K562 (cell line): ENCODE results near the gene ZNRD2. TPM values are rescaled to one million over a fixed set of nuclear protein-coding genes. Genes with fewer than 3 reads are reported as not detected.

ENCODE experiments used
- AFF1 ChIP-seq, 2 experiments: fragments of 450-650 bp; IDR thresholded peaks; 2 replicates each; pipeline ENCODE4 v1.6.1; 2018; ENCODE audit warnings: mild to moderate bottlenecking in 2 of 2, low read depth in 1 of 2; ENCODE audit not compliant: partially characterized antibody in 2 of 2
- DEAF1 ChIP-seq: fragments of 450-650 bp; formaldehyde crosslinking; IDR thresholded peaks from 2 replicates; pipeline ENCODE4 v1.4.0; 2020; ENCODE audit warnings: mild to moderate bottlenecking, moderate library complexity
- E2F3 ChIP-seq: fragments of 250-450 bp; sonication (Bioruptor Pico); IDR thresholded peaks from 2 replicates; pipeline ENCODE4 v1.4.0; 2020; ENCODE audit warnings: mild to moderate bottlenecking
- FOXP1 ChIP-seq: sonication (generic); formaldehyde crosslinking; IDR thresholded peaks from 2 replicates; pipeline ENCODE4 v1.8.0; 2022; ENCODE audit warnings: mild to moderate bottlenecking, missing genetic modification reagents
- HDAC1 ChIP-seq, 2 experiments: fragments of 450-650 bp; IDR thresholded peaks; 2 replicates each; pipeline ENCODE4 v1.6.1; 2016 to 2017; ENCODE audit warnings: inconsistent platforms in 1 of 2, mild to moderate bottlenecking in 1 of 2, moderate library complexity in 1 of 2
- MEF2D ChIP-seq: conservative IDR thresholded peaks from 2 replicates; pipeline ENCODE4 v1.6.1; 2016; ENCODE audit warnings: low read depth, missing genetic modification characterization, missing compliant biosample characterization
- MTA3 ChIP-seq: fragments of 450-650 bp; formaldehyde crosslinking; IDR thresholded peaks from 2 replicates; pipeline ENCODE4 v1.6.1; 2017; ENCODE audit warnings: mild to moderate bottlenecking, borderline replicate concordance
- SP1 ChIP-seq: sonication (generic); formaldehyde crosslinking; IDR thresholded peaks from 2 replicates; pipeline ENCODE4 v1.8.1; 2022; ENCODE audit warnings: mild to moderate bottlenecking, missing genetic modification reagents
- ZBTB40 ChIP-seq, 2 experiments: fragments of 450-650 bp in 1 of 2; sonication (generic) in 1 of 2; formaldehyde crosslinking in 1 of 2; IDR thresholded peaks; 2 replicates each; pipeline versions ENCODE4 v1.7.1 to v1.9.0; 2016 to 2022; ENCODE audit warnings: inconsistent platforms in 1 of 2, mild to moderate bottlenecking in 1 of 2, missing genetic modification reagents in 1 of 2
- ZFPM2 ChIP-seq: fragments of 250-450 bp; sonication (Bioruptor Pico); IDR thresholded peaks from 2 replicates; pipeline ENCODE4 v1.5.1; 2022; ENCODE audit warnings: mild to moderate bottlenecking
- ZNF696 ChIP-seq: fragments of 250-450 bp; sonication (Bioruptor Pico); conservative IDR thresholded peaks from 2 replicates; pipeline ENCODE4 v1.4.0; 2020; ENCODE audit warnings: mild to moderate bottlenecking, moderate library complexity
- polyA plus RNA-seq, 8 experiments: library from polyadenylated mRNA; depleted of rRNA in 4 of 8; stranded (reverse) in 5 of 8; unstranded in 3 of 8; fragments of >200 nt; fragmentation: Nextera tagmentation in 2 of 8; fragmentation: Illumina TruSeq in 1 of 8; extraction: Ambion mirVana in 2 of 8; extraction: Trizol in 1 of 8; gene quantifications; 2 replicates each; pipeline versions ENCODE4 v1.2.1 to v1.2.3, GENCODE V29; 2011 to 2014; ENCODE audit warnings: inconsistent platforms in 1 of 8, missing spikeins in 1 of 8
- total RNA-seq, 7 experiments: library from RNA; depleted of rRNA in 6 of 7; stranded (reverse); fragments of >200 nt in 6 of 7; fragmentation: Illumina TruSeq in 2 of 7; extraction: Trizol in 2 of 7; gene quantifications; 2 replicates each; pipeline versions ENCODE4 v1.2.1 to v1.2.3, GENCODE V29; 2011 to 2021; ENCODE audit warnings: low replicate concordance in 1 of 7

ZNRD2 gene
- total and polyA plus RNA-seq, 9 of the 15 experiments (the other 6 are each of a cell fraction or from before 2014, with no cell fraction given): 13.4 to 129 (median 60.4) TPM

GRCh38 chr11:65551572-65552387 lies 18.5 kb upstream of the ZNRD2 start (continued):
- no peak for TF ChIP-seq ZFPM2 (CRISPR knock-in tag)
- TF ChIP-seq ZBTB40 (IDR thresholded peaks at IDR 0.05): no peak
- TF ChIP-seq ZBTB40 (CRISPR knock-in tag; IDR thresholded peaks at IDR 0.05): no peak
- no peak for TF ChIP-seq E2F3 (CRISPR knock-in tag)
- TF ChIP-seq MTA3: no peak
- TF ChIP-seq FOXP1 (CRISPR knock-in tag): 0 out of 2 replicates have a peak, but pooled peaks have one; percentile 21
- TF ChIP-seq MEF2D: no peak
- no peak for TF ChIP-seq SP1
- no peak for TF ChIP-seq ZNF696 (CRISPR knock-in tag)
- no peak for TF ChIP-seq AFF1 (IDR thresholded peaks at IDR 0.05; ENCODE audit: low read depth in 1 of 2, partially characterized antibody in 2 of 2)
- peak in 1 of 2 experiments; percentile 91; a peak in 2 of 4 replicates for TF ChIP-seq HDAC1 (IDR thresholded peaks at IDR 0.05)
- TF ChIP-seq DEAF1 (CRISPR knock-in tag): no peak
